Loucy (cell line): ENCODE data around the gene GCFC2.

Experiments used
- H2AFZ ChIP-seq: fragments of 200-600 bp; sonication (generic); 2 replicates; pipeline ENCODE4 v1.6.0; 2016; ENCODE audit warnings: antibody characterized with exemption, mild to moderate bottlenecking, low read length, moderate library complexity
- H3F3A ChIP-seq: fragments of 200-600 bp; 2 replicates; pipeline ENCODE4 v1.6.0; 2016; ENCODE audit warnings: antibody characterized with exemption, low read depth, mild to moderate bottlenecking
- H3K27me3 ChIP-seq: fragments of 200-600 bp; sonication (generic); 2 replicates; pipeline ENCODE4 v1.6.1; 2014; ENCODE audit warnings: low read length, mild to moderate bottlenecking; ENCODE audit not compliant: insufficient read depth, poor library complexity, severe bottlenecking
- H3K36me3 ChIP-seq: fragments of 200-600 bp; sonication (generic); 2 replicates; pipeline ENCODE4 v1.6.1; 2016; ENCODE audit warnings: low read length; ENCODE audit not compliant: insufficient read depth
- H3K4me1 ChIP-seq: fragments of 200-600 bp; sonication (generic); 2 replicates; pipeline ENCODE4 v1.5.1; 2014; ENCODE audit warnings: low read length, mild to moderate bottlenecking; ENCODE audit not compliant: insufficient read depth, poor library complexity, severe bottlenecking
- H3K4me2 ChIP-seq: fragments of 200-600 bp; sonication (generic); 2 replicates; pipeline ENCODE4 v1.6.0; 2014; ENCODE audit warnings: antibody characterized with exemption, low read length, low read depth, mild to moderate bottlenecking; ENCODE audit not compliant: poor library complexity, severe bottlenecking
- H3K4me3 ChIP-seq: fragments of 200-600 bp; sonication (generic); 2 replicates; pipeline ENCODE4 v1.5.1; 2014; ENCODE audit warnings: low read length, mild to moderate bottlenecking, mixed read lengths; ENCODE audit not compliant: poor library complexity, severe bottlenecking
- H3K79me2 ChIP-seq: fragments of 200-600 bp; sonication (generic); 2 replicates; pipeline ENCODE4 v1.6.1; 2014; ENCODE audit warnings: low read length; ENCODE audit not compliant: insufficient read depth
- H3K9ac ChIP-seq: fragments of 200-600 bp; sonication (generic); 2 replicates; pipeline ENCODE4 v1.6.0; 2014; ENCODE audit warnings: mild to moderate bottlenecking, low read depth, low read length, moderate library complexity; ENCODE audit not compliant: poor library complexity, severe bottlenecking
- H3K9me2 ChIP-seq: fragments of 200-600 bp; sonication (generic); replicated peaks from 2 replicates; pipeline ENCODE4 v1.6.1; 2016; ENCODE audit warnings: low read depth, low read length, mixed read lengths
- H3K9me3 ChIP-seq: fragments of 200-600 bp; sonication (generic); 2 replicates; pipeline ENCODE4 v1.6.1; 2014; ENCODE audit warnings: mild to moderate bottlenecking, antibody characterized with exemption, low read length, low read depth; ENCODE audit not compliant: insufficient read depth
- H4K20me1 ChIP-seq: fragments of 200-600 bp; sonication (generic); 2 replicates; pipeline ENCODE4 v1.6.0; 2014; ENCODE audit warnings: antibody characterized with exemption, low read length, mild to moderate bottlenecking; ENCODE audit not compliant: insufficient read depth, poor library complexity, severe bottlenecking
- EZH2phosphoT487 ChIP-seq: fragments of 200-600 bp; IDR thresholded peaks from 2 replicates; pipeline ENCODE4 v1.6.1; 2018; ENCODE audit warnings: antibody characterized with exemption, mild to moderate bottlenecking, moderate library complexity, borderline replicate concordance
- TF ChIP-seq, protein P1 (sequence below): fragments of 200-600 bp; sonication (generic); conservative IDR thresholded peaks from 2 replicates; pipeline ENCODE4 v1.5.1; 2014; ENCODE audit warnings: mild to moderate bottlenecking, antibody characterized with exemption, low read length

The GCFC2 gene

DNA sequence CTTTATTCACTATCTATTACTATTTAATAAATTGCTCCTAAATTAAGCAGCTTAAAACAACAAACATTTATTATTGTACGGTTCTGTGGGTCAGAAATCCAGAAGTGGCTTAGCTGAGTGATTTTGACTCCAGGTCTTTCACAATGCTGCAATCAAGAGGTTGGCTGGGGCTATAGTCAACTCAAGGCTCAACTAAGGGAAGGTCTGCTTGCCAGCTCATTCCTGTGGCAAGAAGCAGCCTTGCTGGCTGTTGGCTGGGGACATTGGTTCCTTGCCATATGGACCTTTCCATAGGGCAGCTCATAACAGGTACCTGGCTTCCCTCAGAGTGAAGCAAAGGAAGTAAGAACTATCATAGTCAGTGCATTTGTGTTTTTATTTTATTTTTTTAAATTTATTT is 69.1 kb downstream of the GCFC2 start:
- H3K4me3 ChIP-seq: no peak overlapping the region
- no peaks in the 10 kb centered on the region for H3K9me2 ChIP-seq
- no peak overlapping the region for H3K9ac ChIP-seq
- no peaks in the 10 kb centered on the region for H3K9me3 ChIP-seq
- H3K79me2 ChIP-seq: no peaks in the 10 kb centered on the region; the same call in 1 of the 2 replicates
- H3K36me3 ChIP-seq: no peaks in the 10 kb centered on the region
- H4K20me1 ChIP-seq: no peaks in the 10 kb centered on the region
- H3K4me2 ChIP-seq: no peak overlapping the region
- H3F3A ChIP-seq: no peaks in the 10 kb centered on the region
- TF ChIP-seq, protein P1, sequence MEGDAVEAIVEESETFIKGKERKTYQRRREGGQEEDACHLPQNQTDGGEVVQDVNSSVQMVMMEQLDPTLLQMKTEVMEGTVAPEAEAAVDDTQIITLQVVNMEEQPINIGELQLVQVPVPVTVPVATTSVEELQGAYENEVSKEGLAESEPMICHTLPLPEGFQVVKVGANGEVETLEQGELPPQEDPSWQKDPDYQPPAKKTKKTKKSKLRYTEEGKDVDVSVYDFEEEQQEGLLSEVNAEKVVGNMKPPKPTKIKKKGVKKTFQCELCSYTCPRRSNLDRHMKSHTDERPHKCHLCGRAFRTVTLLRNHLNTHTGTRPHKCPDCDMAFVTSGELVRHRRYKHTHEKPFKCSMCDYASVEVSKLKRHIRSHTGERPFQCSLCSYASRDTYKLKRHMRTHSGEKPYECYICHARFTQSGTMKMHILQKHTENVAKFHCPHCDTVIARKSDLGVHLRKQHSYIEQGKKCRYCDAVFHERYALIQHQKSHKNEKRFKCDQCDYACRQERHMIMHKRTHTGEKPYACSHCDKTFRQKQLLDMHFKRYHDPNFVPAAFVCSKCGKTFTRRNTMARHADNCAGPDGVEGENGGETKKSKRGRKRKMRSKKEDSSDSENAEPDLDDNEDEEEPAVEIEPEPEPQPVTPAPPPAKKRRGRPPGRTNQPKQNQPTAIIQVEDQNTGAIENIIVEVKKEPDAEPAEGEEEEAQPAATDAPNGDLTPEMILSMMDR: no peak
- TF ChIP-seq EZH2phosphoT487: no peak
- no peaks in the 10 kb centered on the region for H3K4me1 ChIP-seq
- no peaks in the 10 kb centered on the region for H3K27me3 ChIP-seq
- no peak overlapping the region for H2AFZ ChIP-seq

DNA sequence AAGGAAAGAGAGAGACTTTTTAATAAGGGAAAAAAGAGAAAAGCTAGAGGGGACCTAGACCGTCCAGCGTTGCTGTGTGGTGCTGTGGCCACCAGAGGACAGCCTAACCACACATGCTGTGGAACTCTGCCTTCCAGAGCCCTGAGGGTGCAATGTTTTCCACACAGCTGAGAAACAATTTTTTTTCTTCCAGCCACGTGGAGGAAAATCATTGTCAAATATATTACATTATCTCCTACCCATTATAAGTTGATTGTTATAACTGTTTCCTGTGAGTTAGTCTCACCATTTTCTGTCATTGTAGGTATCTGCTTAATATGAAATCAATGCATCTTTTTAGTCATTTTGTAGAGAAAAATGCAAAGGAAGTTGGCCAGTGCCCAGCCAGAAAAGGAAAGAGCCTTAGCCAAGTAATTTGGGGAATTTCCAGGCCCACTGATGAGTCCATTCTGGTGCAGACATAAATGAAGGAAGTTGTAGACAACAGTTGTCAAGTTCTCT is 70.0 kb downstream of the GCFC2 start:
- Histone ChIP-seq H3K36me3 (no peaks in the 10 kb centered on the region), H3K79me2 (no peaks in the 10 kb centered on the region), H4K20me1 (no peaks in the 10 kb centered on the region), H3K4me2 (no peak overlapping the region), H3K9me3 (no peaks in the 10 kb centered on the region), H3K4me3 (no peak overlapping the region), H3K9me2 (no peaks in the 10 kb centered on the region), H3K4me1 (no peaks in the 10 kb centered on the region), H3F3A (no peaks in the 10 kb centered on the region), H3K27me3 (no peaks in the 10 kb centered on the region), H2AFZ (peak overlapping the region; percentile 88), H3K9ac (no peak overlapping the region)
- TF ChIP-seq EZH2phosphoT487: no peak
- TF ChIP-seq, protein P1: peak; percentile 100

DNA sequence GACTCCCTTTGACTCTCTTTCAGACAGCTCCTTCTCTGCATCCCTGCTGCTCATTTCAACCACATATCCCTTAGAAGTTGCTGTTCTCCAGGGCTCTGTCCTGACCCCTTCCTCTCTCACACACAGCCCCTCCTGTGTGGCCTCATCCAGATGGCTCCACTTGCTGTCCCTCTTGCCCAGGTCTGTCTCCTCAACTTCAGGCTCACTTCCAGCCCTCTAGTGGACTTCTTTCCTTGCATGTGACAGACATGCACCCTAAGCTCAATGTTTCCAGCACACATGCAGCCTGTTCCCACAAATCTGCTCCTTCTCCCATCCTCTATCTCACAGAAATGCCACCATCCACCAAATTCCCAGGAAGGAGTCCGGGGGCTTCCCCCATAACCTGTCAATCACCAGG is 73.1 kb downstream of the GCFC2 start:
- Histone ChIP-seq H3K9me3 (no peaks in the 10 kb centered on the region), H3K79me2 (no peaks in the 10 kb centered on the region), H3K36me3 (no peaks in the 10 kb centered on the region), H3K4me3 (no peak overlapping the region), H4K20me1 (no peaks in the 10 kb centered on the region), H3K9ac (no peak overlapping the region), H2AFZ (peak overlapping the region; percentile 61; the same call in 1 of the 2 replicates), H3K9me2 (no peaks in the 10 kb centered on the region), H3K27me3 (no peaks in the 10 kb centered on the region), H3K4me1 (no peaks in the 10 kb centered on the region), H3F3A (no peaks in the 10 kb centered on the region), H3K4me2 (no peak overlapping the region)
- TF ChIP-seq, protein P1: no peak
- TF ChIP-seq EZH2phosphoT487: no peak
